HG02642 (cell line): ENCODE results near the gene KLF4.

Source experiments
- ATAC-seq: cut with Tn5 transposase; IDR thresholded peaks from one replicate; pipeline ENCODE4 v1.9.1; 2021; ENCODE audit warnings: mild to moderate bottlenecking; ENCODE audit not compliant: unreplicated experiment, poor library complexity

Gene KLF4

GRCh38 chr9:107488375-107489143 is 1.0 kb downstream of the KLF4 start:
- ATAC-seq: no peak

- no peak for ATAC-seq
These were observed 1.8 kb downstream of the KLF4 start for GRCh38 chr9:107487521-107488374.

- ATAC-seq: no peak
These were observed 2.7 kb downstream of the KLF4 start for GRCh38 chr9:107486674-107487520.

GRCh38 chr9:107485458-107486043 is 4.0 kb downstream of the KLF4 start:
- no peak for ATAC-seq

- ATAC-seq: no peak
These were observed 5.3 kb downstream of the KLF4 start for GRCh38 chr9:107484117-107484723.

- ATAC-seq: no peak
These were observed 5.9 kb downstream of the KLF4 start for GRCh38 chr9:107483666-107484065.

GRCh38 chr9:107481035-107481434 is 8.5 kb downstream of the KLF4 start:
- ATAC-seq: no peak

- ATAC-seq: no peak
These were observed 9.2 kb downstream of the KLF4 start for GRCh38 chr9:107480386-107480789.

- no peak for ATAC-seq
These were observed 10.8 kb downstream of the KLF4 start for GRCh38 chr9:107478805-107479204.

- no peak for ATAC-seq
These were observed 15.4 kb downstream of the KLF4 start for GRCh38 chr9:107474124-107474523.

GRCh38 chr9:107472581-107473340 is 16.8 kb downstream of the KLF4 start:
- ATAC-seq: no peak

GRCh38 chr9:107471552-107471951 is 18.0 kb downstream of the KLF4 start:
- no peak for ATAC-seq

- ATAC-seq: no peak
These were observed 22.2 kb downstream of the KLF4 start for GRCh38 chr9:107467416-107467815.

GRCh38 chr9:107466826-107467225 is 22.7 kb downstream of the KLF4 start:
- ATAC-seq: no peak

GRCh38 chr9:107465467-107466451 is 23.8 kb downstream of the KLF4 start:
- peak; percentile 83 for ATAC-seq

- ATAC-seq: no peak
These were observed 25.1 kb downstream of the KLF4 start for GRCh38 chr9:107464516-107464915.

- no peak for ATAC-seq
These were observed 26.9 kb downstream of the KLF4 start for GRCh38 chr9:107462691-107463090.
